Right atrium auricular region (tissue), 2 donors: ENCODE measurements around the gene KHDRBS2. TPM values are rescaled to one million over a fixed set of nuclear protein-coding genes. Genes with fewer than 3 reads are reported as not detected.

ENCODE experiments used
- DNase-seq: peaks from one replicate; pipeline ENCODE4 v3.0.0-alpha.2; 2019; ENCODE audit warnings: low spot score
- H3K27ac ChIP-seq, 2 donors: fragments of 200-600 bp; sonication (generic); 1 replicate in 1 of 2; 2 replicates in 1 of 2; pipeline ENCODE4 v1.5.1; 2016 to 2019
- H3K27me3 ChIP-seq, 2 donors: fragments of 200-600 bp; sonication (generic); one replicate each; pipeline versions ENCODE4 v1.5.1 to v1.6.0; 2017 to 2019
- H3K36me3 ChIP-seq: fragments of 200-600 bp; sonication (generic); one replicate; pipeline ENCODE4 v1.5.1; 2016
- H3K4me1 ChIP-seq, 2 donors: fragments of 200-600 bp; sonication (generic); one replicate each; pipeline versions ENCODE4 v1.5.1 to v1.6.0; 2017 to 2019
- H3K4me3 ChIP-seq, 2 donors: fragments of 200-600 bp; sonication (generic); 1 replicate in 1 of 2; 2 replicates in 1 of 2; pipeline ENCODE4 v1.5.1; 2017 to 2019; ENCODE audit warnings: mild to moderate bottlenecking in 1 of 2, moderate library complexity in 1 of 2
- H3K9me3 ChIP-seq, 2 donors: fragments of 200-600 bp; sonication (generic); one replicate each; pipeline ENCODE4 v1.5.1; 2019
- total RNA-seq, 2 donors: library from RNA; depleted of rRNA; stranded (reverse); fragments of >200 nt; gene quantifications; one replicate each; pipeline ENCODE4 v1.1.0, GENCODE V29; 2016
- TF ChIP-seq, protein P1 (sequence below), 2 donors: fragments of 200-600 bp; sonication (generic); IDR thresholded peaks; one replicate each; pipeline ENCODE4 v1.5.1; 2019; ENCODE audit warnings: antibody characterized with exemption in 2 of 2

KHDRBS2 gene
- total RNA-seq, 2 donors from 2014 or later: not detected

GRCh38 chr6:62146954-62147853 lies 138.8 kb downstream of the KHDRBS2 start:
- Histone ChIP-seq H3K4me3 (no peak overlapping the region), H3K36me3 (no peaks in the 10 kb centered on the region), H3K27me3 (no peaks in the 10 kb centered on the region), H3K4me1 (no peaks in the 10 kb centered on the region), H3K9me3 (no peaks in the 10 kb centered on the region), H3K27ac (no peak overlapping the region)
- TF ChIP-seq, protein P1, sequence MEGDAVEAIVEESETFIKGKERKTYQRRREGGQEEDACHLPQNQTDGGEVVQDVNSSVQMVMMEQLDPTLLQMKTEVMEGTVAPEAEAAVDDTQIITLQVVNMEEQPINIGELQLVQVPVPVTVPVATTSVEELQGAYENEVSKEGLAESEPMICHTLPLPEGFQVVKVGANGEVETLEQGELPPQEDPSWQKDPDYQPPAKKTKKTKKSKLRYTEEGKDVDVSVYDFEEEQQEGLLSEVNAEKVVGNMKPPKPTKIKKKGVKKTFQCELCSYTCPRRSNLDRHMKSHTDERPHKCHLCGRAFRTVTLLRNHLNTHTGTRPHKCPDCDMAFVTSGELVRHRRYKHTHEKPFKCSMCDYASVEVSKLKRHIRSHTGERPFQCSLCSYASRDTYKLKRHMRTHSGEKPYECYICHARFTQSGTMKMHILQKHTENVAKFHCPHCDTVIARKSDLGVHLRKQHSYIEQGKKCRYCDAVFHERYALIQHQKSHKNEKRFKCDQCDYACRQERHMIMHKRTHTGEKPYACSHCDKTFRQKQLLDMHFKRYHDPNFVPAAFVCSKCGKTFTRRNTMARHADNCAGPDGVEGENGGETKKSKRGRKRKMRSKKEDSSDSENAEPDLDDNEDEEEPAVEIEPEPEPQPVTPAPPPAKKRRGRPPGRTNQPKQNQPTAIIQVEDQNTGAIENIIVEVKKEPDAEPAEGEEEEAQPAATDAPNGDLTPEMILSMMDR (IDR thresholded peaks at IDR 0.05): no peak
- no peak for DNase-seq

DNA sequence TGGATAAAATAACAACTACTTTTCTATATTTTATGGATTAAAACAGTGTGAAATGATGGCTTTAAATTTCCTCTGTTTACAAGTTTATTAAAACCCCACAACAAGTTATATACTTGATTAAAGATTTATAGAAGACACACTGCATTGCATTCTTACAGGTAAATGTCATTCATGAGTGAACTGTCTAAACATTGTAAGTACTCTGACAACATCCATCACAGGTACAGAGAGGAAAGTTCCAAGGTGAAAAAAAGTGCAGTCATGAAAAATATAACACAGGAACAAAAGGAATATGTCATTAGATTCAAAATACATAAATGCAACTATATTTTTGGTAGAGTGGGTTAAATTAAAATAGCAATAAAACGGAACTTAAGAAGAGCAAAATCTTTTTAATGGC lies 156.9 kb downstream of the KHDRBS2 start:
- Histone ChIP-seq H3K36me3 (no peaks in the 10 kb centered on the region), H3K27me3 (no peaks in the 10 kb centered on the region), H3K4me3 (no peak overlapping the region), H3K4me1 (no peaks in the 10 kb centered on the region), H3K9me3 (no peaks in the 10 kb centered on the region), H3K27ac (no peak overlapping the region)
- DNase-seq: no peak
- TF ChIP-seq, protein P1 (IDR thresholded peaks at IDR 0.05): no peak

DNA sequence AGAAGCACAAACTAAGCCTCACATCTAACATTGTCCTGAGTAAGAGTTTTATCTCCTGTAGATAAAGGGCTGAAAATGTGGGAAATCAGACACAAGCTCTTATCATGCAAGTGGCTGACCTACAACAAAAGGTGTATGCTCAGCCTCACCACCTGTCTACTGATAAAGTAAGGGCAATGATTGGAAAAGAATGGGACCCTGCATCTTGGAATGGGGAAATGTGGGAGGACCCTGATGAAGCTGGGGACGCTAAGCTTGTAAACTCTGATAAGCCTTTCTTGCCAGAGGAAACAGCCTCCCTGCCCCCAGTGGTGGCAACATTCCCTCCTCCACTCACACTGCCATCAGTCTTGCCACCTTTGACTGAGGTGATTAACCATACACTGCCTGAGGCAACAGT lies 166.6 kb downstream of the KHDRBS2 start:
- Histone ChIP-seq H3K9me3 (peaks cover 0 to 4% of the 10 kb centered on the region in 2 donors), H3K4me1 (no peaks in the 10 kb centered on the region), H3K27me3 (no peaks in the 10 kb centered on the region), H3K4me3 (no peak overlapping the region), H3K36me3 (no peaks in the 10 kb centered on the region), H3K27ac (no peak overlapping the region)
- no peak for DNase-seq
- TF ChIP-seq, protein P1 (IDR thresholded peaks at IDR 0.05): no peak

GRCh38 chr6:62103186-62103859 lies 182.7 kb downstream of the KHDRBS2 start:
- Histone ChIP-seq H3K4me1 (no peaks in the 10 kb centered on the region), H3K36me3 (no peaks in the 10 kb centered on the region), H3K27me3 (no peaks in the 10 kb centered on the region), H3K4me3 (no peak overlapping the region), H3K9me3 (no peaks in the 10 kb centered on the region), H3K27ac (no peak overlapping the region)
- no peak for DNase-seq
- TF ChIP-seq, protein P1 (IDR thresholded peaks at IDR 0.05): no peak

GRCh38 chr6:62102387-62102786 lies 183.6 kb downstream of the KHDRBS2 start:
- Histone ChIP-seq H3K4me1 (no peaks in the 10 kb centered on the region), H3K27ac (no peak overlapping the region), H3K4me3 (no peak overlapping the region), H3K36me3 (no peaks in the 10 kb centered on the region), H3K27me3 (no peaks in the 10 kb centered on the region), H3K9me3 (no peaks in the 10 kb centered on the region)
- TF ChIP-seq, protein P1 (IDR thresholded peaks at IDR 0.05): no peak
- DNase-seq: no peak
